IMR-90 (cell line): ENCODE measurements around the gene PPP1R8.

ENCODE experiments used
- CTCF ChIP-seq: conservative IDR thresholded peaks from 2 replicates; pipeline ENCODE4 v1.5.1; 2012; ENCODE audit warnings: mild to moderate bottlenecking, low read depth, low read length, improper control_type of control experiment
- MXI1 ChIP-seq: IDR thresholded peaks from 2 replicates; pipeline ENCODE4 v1.6.1; 2012; ENCODE audit warnings: low read depth, mild to moderate bottlenecking, low read length, moderate library complexity, borderline replicate concordance

GRCh38 chr1:27849951-27850350, 19.4 kb downstream of the PPP1R8 start:
- TF ChIP-seq CTCF (no peak), MXI1 (no peak)
